Panc1 (cell line): ENCODE measurements around the gene GPX3. TPM values are rescaled to one million over a fixed set of nuclear protein-coding genes. Genes with fewer than 3 reads are reported as not detected.

Source experiments
- ATAC-seq: fragments of 200-7000 bp; cut with Tn5 transposase; 2 replicates; pipeline ENCODE4 v1.9.1; 2020; ENCODE audit warnings: mild to moderate bottlenecking, moderate library complexity
- BruUV-seq: library from RNA; stranded (reverse); fragments of 400-500 nt; replicated peaks from 2 replicates; lab custom pipeline; 2021; lab: Mats Ljungman, UMichigan
- CTCF ChIA-PET: fragments of 300-600 bp; sonication (Branson Sonifier 250); formaldehyde crosslinking; loops from one replicate; lab custom pipeline; 2022; ENCODE audit warnings: antibody characterized with exemption; lab: Charles Lee
- POLR2A ChIA-PET: fragments of 300-600 bp; sonication (Branson Sonifier 250); formaldehyde crosslinking; loops from one replicate; lab custom pipeline; 2022; ENCODE audit warnings: antibody characterized with exemption; lab: Charles Lee
- DNase-seq: peaks from one replicate; pipeline ENCODE4 v3.0.0-alpha.2; 2010; ENCODE audit warnings: low read depth, low spot score
- H3K27ac ChIP-seq: 2 replicates; pipeline ENCODE4 v1.5.1; 2011; ENCODE audit warnings: mild to moderate bottlenecking, low read length, inconsistent platforms
- H3K27me3 ChIP-seq: fragments of 200-500 bp; sonication (Bioruptor generic); 2 replicates; pipeline ENCODE4 v1.6.0; 2014; ENCODE audit warnings: low read length, inconsistent platforms; ENCODE audit not compliant: control insufficient read depth, insufficient read depth
- H3K36me3 ChIP-seq: fragments of 200-500 bp; sonication (Bioruptor generic); 2 replicates; pipeline ENCODE4 v1.5.1; 2014; ENCODE audit warnings: inconsistent platforms, mild to moderate bottlenecking, low read length, moderate library complexity; ENCODE audit not compliant: control insufficient read depth, insufficient read depth
- H3K4me1 ChIP-seq: 2 replicates; pipeline ENCODE4 v1.5.1; 2011; ENCODE audit warnings: inconsistent platforms, mild to moderate bottlenecking, low read length, moderate library complexity; ENCODE audit not compliant: control insufficient read depth, insufficient read depth
- H3K4me3 ChIP-seq, 2 experiments: 2 replicates each; pipeline ENCODE4 v1.5.1; 2011 to 2012; ENCODE audit warnings: low read depth in 2 of 2, low read length in 2 of 2, mild to moderate bottlenecking in 2 of 2, inconsistent platforms in 1 of 2, moderate library complexity in 1 of 2
- H3K9me3 ChIP-seq: fragments of 200-500 bp; sonication (Bioruptor generic); 2 replicates; pipeline ENCODE4 v1.5.1; 2014; ENCODE audit warnings: low read depth, mild to moderate bottlenecking, inconsistent platforms, low read length, moderate library complexity; ENCODE audit not compliant: control insufficient read depth, insufficient read depth
- CTCF ChIP-seq: fragments of 450-650 bp; IDR thresholded peaks from 2 replicates; pipeline ENCODE4 v1.5.1; 2017; ENCODE audit warnings: mild to moderate bottlenecking
- POLR2AphosphoS5 ChIP-seq: IDR thresholded peaks from 2 replicates; pipeline ENCODE4 v1.6.1; 2012; ENCODE audit warnings: mild to moderate bottlenecking, low read depth, low read length, moderate library complexity
- REST ChIP-seq, 2 experiments: IDR thresholded peaks; 2 replicates each; pipeline ENCODE4 v1.6.1; 2011 to 2012; ENCODE audit warnings: low read depth in 2 of 2, control low read depth in 1 of 2, low read length in 1 of 2, mild to moderate bottlenecking in 1 of 2, moderate library complexity in 1 of 2; ENCODE audit not compliant: insufficient read depth in 1 of 2
- SIN3A ChIP-seq: IDR thresholded peaks from 2 replicates; pipeline ENCODE4 v1.6.1; 2012; ENCODE audit warnings: low read depth, mild to moderate bottlenecking, low read length, moderate library complexity, borderline replicate concordance; ENCODE audit not compliant: insufficient read depth
- TCF7L2 ChIP-seq: IDR thresholded peaks from 2 replicates; pipeline ENCODE4 v1.6.1; 2011; ENCODE audit warnings: mild to moderate bottlenecking, low read depth, low read length, inconsistent platforms
- in situ Hi-C: cut with HindIII; loops from 2 replicates; pipeline ENCODE4 v1.10.0; 2016; ENCODE audit warnings: low sequenced_read_pairs, low pct_unique_long_range_greater_than_20kb
- intact Hi-C: fragments of 100-400 bp; cut with micrococcal nuclease; formaldehyde crosslinking; loops from one replicate; pipeline ENCODE4 v1.10.0; 2022; ENCODE audit not compliant: unreplicated experiment
- total RNA-seq: library from RNA; stranded (reverse); gene quantifications from one replicate; pipeline ENCODE4 v1.2.1, GENCODE V29; 2021; ENCODE audit not compliant: unreplicated experiment

The GPX3 gene
- total RNA-seq, 1 experiment from 2014 or later, result 8.5 TPM

- ChIA-PET CTCF (interaction anchor here (1.0 kb wide), 1 partner anchor 56 kb away, joined by 3 read pairs; no protein-coding TSS in a partner anchor), POLR2A (interaction anchor here (0.5 kb wide), 1 partner anchor 24 kb away, joined by 10 read pairs; no protein-coding TSS in a partner anchor)
- ATAC-seq (no peak), DNase-seq (no peak)
- Histone ChIP-seq H3K27me3 (no peaks in the 10 kb centered on the region), H3K9me3 (no peaks in the 10 kb centered on the region), H3K4me3 (no peak overlapping the region), H3K4me1 (no peaks in the 10 kb centered on the region; the same call in 1 of the 2 replicates), H3K36me3 (0 out of 2 replicates have a peak, but pooled peaks cover 2% of the 10 kb centered on the region), H3K27ac (no peak overlapping the region)
- intact Hi-C loops, result no loop called here
- BruUV-seq, result no TSS peak
- in situ Hi-C loops, result no loop called here
- TF ChIP-seq TCF7L2 (no peak), REST (IDR thresholded peaks at IDR 0.05; ENCODE audit: insufficient read depth in 1 of 2, low read depth in 2 of 2, low read length in 1 of 2) (no peak), CTCF (no peak), POLR2AphosphoS5 (no peak), SIN3A (no peak)
Observed at GRCh38 chr5:151058891-151059489, 38.6 kb downstream of the GPX3 start.

GRCh38 chr5:151060742-151061141 lies 40.4 kb downstream of the GPX3 start:
- in situ Hi-C loops (no loop called here), intact Hi-C loops (no loop called here)
- CTCF ChIA-PET, result no interaction called here
- ATAC-seq (no peak), DNase-seq (no peak)
- H3K36me3 ChIP-seq, result 0 out of 2 replicates have a peak, but pooled peaks cover 2% of the 10 kb centered on the region
- H3K27me3 ChIP-seq, result no peaks in the 10 kb centered on the region
- no peaks in the 10 kb centered on the region for H3K9me3 ChIP-seq
- BruUV-seq, result TSS peak; percentile 14
- no peak overlapping the region; the same call in 1 of the 2 replicates for H3K27ac ChIP-seq
- TF ChIP-seq SIN3A (no peak), TCF7L2 (no peak), POLR2AphosphoS5 (no peak), CTCF (no peak)
- no peaks in the 10 kb centered on the region; the same call in 1 of the 2 replicates for H3K4me1 ChIP-seq
- POLR2A ChIA-PET, result no interaction called here
- H3K4me3 ChIP-seq, result no peak overlapping the region
